KMS-11 (cell line): ENCODE data around the gene OBSCN.

Experiments used
- H2AFZ ChIP-seq: fragments of 200-600 bp; sonication (generic); 2 replicates; pipeline ENCODE4 v1.6.1; 2016; ENCODE audit warnings: antibody characterized with exemption, mixed run types, low read depth
- H3K27ac ChIP-seq: fragments of 200-600 bp; sonication (generic); 2 replicates; pipeline ENCODE4 v1.6.1; 2016; ENCODE audit warnings: mild to moderate bottlenecking, mixed run types
- H3K27me3 ChIP-seq: fragments of 200-600 bp; sonication (generic); 2 replicates; pipeline ENCODE4 v1.6.1; 2017; ENCODE audit warnings: mild to moderate bottlenecking, low read depth, mixed run types, moderate library complexity; ENCODE audit not compliant: insufficient read depth
- H3K36me3 ChIP-seq: fragments of 200-600 bp; sonication (generic); 2 replicates; pipeline ENCODE4 v1.6.1; 2017; ENCODE audit warnings: mild to moderate bottlenecking, mixed run types; ENCODE audit not compliant: insufficient read depth
- H3K4me1 ChIP-seq: fragments of 200-600 bp; sonication (generic); 2 replicates; pipeline ENCODE4 v1.6.1; 2016; ENCODE audit warnings: mild to moderate bottlenecking, low read depth, mixed run types; ENCODE audit not compliant: poor library complexity, severe bottlenecking
- H3K4me2 ChIP-seq: fragments of 200-600 bp; sonication (generic); 2 replicates; pipeline ENCODE4 v1.7.0; 2016; ENCODE audit warnings: mild to moderate bottlenecking, mixed run types
- H3K4me3 ChIP-seq: fragments of 200-600 bp; sonication (generic); IDR thresholded peaks from 2 replicates; pipeline ENCODE4 v1.6.1; 2017; ENCODE audit warnings: low read depth, low read length, mixed read lengths; ENCODE audit not compliant: insufficient read depth
- H3K79me2 ChIP-seq: fragments of 200-600 bp; sonication (generic); 2 replicates; pipeline ENCODE4 v1.6.1; 2016; ENCODE audit warnings: low read depth, mixed run types; ENCODE audit not compliant: insufficient read depth
- H3K9ac ChIP-seq: fragments of 200-600 bp; sonication (generic); 2 replicates; pipeline ENCODE4 v1.6.1; 2016; ENCODE audit warnings: mild to moderate bottlenecking, mixed run types
- H4K20me1 ChIP-seq: fragments of 200-600 bp; sonication (generic); 2 replicates; pipeline ENCODE4 v1.6.1; 2016; ENCODE audit warnings: mild to moderate bottlenecking, mixed run types; ENCODE audit not compliant: insufficient read depth
- TF ChIP-seq, protein P1 (sequence below): fragments of 200-600 bp; sonication (generic); conservative IDR thresholded peaks from 2 replicates; pipeline ENCODE4 v1.6.1; 2017; ENCODE audit warnings: low read depth, mild to moderate bottlenecking, antibody characterized with exemption, low read length, moderate library complexity, mixed read lengths

The OBSCN gene

DNA sequence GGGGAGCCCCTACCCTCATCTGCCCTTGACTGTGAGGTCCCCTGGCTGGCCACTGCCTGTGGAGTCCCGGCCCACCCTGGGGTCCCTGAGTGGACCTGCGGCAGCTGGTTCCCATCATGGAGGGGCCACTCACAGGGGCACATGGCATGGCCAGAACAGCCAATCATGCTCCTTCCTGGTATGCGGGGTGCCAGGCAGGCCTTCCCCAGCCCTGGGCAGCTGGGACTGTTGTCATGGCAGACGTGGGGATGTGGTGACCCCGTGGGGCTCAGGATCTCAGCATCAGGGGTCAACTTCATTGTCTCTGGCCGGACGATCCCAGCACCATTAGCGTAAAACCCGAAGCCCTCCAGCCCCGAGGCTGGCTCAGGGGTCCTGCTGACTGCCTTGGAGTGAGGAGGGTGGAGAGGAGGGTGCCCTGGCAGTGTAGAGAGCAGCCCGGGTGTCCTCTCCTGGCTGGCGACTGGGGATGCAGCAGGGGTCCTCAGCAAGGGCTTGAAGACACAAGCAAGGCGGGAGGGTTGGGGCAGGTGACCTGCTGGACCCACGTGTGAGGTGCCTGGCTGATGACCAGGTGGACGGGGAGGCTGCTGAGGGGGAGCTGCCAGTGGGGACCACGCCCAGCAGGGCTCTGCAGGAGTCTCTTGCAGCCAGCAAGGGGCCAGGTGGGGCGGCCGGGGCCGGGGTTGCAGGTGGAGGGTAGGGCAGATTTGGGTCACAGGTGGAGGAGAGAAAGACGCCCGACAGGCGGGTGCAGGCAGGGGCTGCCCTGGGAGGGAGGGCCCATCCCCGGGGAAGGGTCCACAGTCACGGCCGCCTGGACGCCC lies 153.7 kb downstream of the OBSCN start:
- Histone ChIP-seq H3K27me3 (no peaks in the 10 kb centered on the region; the same call in 1 of the 2 replicates), H3K4me1 (no peaks in the 10 kb centered on the region), H3K36me3 (no peaks in the 10 kb centered on the region), H2AFZ (no peak overlapping the region), H3K79me2 (no peaks in the 10 kb centered on the region), H3K9ac (no peak overlapping the region), H3K4me3 (no peak overlapping the region), H3K4me2 (no peak overlapping the region), H3K27ac (no peak overlapping the region), H4K20me1 (no peaks in the 10 kb centered on the region)
- TF ChIP-seq, protein P1, sequence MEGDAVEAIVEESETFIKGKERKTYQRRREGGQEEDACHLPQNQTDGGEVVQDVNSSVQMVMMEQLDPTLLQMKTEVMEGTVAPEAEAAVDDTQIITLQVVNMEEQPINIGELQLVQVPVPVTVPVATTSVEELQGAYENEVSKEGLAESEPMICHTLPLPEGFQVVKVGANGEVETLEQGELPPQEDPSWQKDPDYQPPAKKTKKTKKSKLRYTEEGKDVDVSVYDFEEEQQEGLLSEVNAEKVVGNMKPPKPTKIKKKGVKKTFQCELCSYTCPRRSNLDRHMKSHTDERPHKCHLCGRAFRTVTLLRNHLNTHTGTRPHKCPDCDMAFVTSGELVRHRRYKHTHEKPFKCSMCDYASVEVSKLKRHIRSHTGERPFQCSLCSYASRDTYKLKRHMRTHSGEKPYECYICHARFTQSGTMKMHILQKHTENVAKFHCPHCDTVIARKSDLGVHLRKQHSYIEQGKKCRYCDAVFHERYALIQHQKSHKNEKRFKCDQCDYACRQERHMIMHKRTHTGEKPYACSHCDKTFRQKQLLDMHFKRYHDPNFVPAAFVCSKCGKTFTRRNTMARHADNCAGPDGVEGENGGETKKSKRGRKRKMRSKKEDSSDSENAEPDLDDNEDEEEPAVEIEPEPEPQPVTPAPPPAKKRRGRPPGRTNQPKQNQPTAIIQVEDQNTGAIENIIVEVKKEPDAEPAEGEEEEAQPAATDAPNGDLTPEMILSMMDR: no peak

DNA sequence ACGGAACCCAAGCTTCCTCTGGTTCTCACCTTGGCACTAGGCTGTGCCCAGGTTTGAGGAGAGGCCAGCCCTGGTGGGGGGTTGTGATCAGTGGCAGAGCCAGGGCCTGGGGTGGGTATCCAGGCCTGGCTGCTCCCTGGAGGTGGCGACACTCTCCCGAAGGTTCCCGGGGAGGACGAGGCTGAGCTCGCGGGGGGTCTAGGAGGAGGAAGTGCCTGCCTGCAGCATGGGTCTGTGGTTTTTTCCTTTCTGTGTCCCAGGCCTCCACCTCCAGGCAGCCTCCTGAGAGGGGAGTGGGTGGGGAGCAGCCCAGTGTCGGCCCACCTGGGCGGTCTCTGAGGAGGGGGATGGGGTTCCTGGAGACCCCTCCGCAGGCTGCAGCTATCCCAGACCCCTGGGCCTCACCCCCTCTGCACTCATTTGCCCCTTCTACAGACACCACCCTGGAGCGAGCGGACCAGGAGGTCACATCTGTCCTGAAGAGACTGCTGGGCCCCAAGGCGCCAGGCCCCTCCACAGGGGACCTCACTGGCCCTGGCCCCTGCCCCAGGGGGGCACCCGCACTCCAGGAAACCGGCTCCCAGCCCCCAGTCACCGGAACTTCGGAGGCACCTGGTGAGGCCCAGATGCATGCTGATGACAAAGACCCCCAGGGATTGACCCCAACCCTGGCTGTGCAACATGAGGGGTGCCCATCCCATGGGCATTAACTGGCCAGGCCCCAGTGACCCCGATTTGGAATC lies 154.5 kb downstream of the OBSCN start:
- H3K27me3 ChIP-seq: peaks cover under 1% of the 10 kb centered on the region; the same call in 1 of the 2 replicates
- no peak overlapping the region for H3K9ac ChIP-seq
- no peak overlapping the region for H3K27ac ChIP-seq
- no peak overlapping the region for H3K4me3 ChIP-seq
- no peaks in the 10 kb centered on the region for H3K79me2 ChIP-seq
- H4K20me1 ChIP-seq: no peaks in the 10 kb centered on the region
- no peak overlapping the region for H2AFZ ChIP-seq
- no peak overlapping the region for H3K4me2 ChIP-seq
- H3K36me3 ChIP-seq: no peaks in the 10 kb centered on the region
- TF ChIP-seq, protein P1: no peak
- no peaks in the 10 kb centered on the region for H3K4me1 ChIP-seq

DNA sequence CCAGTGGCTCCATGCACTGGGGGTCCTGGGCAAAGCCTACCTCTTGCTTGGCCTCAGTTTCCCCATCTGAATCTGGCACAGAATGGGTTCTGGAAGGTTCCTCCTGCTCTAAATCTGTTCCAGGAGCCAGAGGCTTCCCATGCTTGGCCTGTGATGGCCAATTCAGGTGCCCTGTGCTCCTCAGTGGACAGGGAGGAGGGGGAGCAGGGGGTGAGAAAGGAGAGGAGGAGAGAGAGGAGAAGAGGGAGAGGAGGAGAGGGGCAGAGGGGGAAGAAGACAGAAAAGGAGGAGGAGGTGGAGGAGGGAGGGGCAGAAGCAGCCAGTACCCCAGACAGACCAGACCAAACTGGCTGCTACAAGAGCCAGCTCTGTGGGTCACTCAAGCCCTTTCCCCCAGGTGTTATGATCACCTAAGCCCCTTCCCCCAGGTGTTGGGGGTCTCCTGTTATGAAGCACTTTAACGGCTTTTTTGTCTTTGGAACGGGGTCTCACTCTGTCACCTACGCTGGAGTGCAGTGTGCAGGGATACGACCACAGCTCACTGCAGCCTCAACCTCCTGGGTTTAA lies 155.1 kb downstream of the OBSCN start:
- Histone ChIP-seq H3K36me3 (no peaks in the 10 kb centered on the region), H2AFZ (no peak overlapping the region), H3K79me2 (no peaks in the 10 kb centered on the region), H3K27ac (no peak overlapping the region), H3K4me1 (no peaks in the 10 kb centered on the region), H3K4me2 (no peak overlapping the region), H4K20me1 (no peaks in the 10 kb centered on the region), H3K9ac (no peak overlapping the region), H3K4me3 (no peak overlapping the region), H3K27me3 (peaks cover 3% of the 10 kb centered on the region; the same call in 1 of the 2 replicates)
- TF ChIP-seq, protein P1: no peak

DNA sequence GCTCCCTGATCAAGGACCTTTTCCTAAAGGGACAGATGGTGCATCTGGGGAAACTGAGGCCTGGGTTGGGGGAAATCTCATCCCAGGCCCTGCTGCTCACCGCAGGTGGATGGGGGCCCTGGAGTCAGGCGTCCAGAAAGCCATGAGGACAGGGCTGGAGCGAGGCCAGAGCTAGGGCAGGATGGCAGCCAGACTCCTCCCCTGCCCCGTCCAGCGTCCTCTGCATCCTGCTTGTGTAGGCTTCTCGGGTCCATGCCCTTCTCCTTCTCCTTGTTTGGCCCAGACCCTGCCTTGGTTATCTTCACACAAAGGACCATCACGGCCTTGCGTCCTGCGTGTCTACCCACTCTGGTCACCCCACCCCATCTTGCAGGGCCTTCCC lies 155.8 kb downstream of the OBSCN start:
- H3K4me1 ChIP-seq: no peaks in the 10 kb centered on the region
- no peaks in the 10 kb centered on the region for H3K36me3 ChIP-seq
- H3K27ac ChIP-seq: no peak overlapping the region
- H3K4me2 ChIP-seq: no peak overlapping the region
- H4K20me1 ChIP-seq: no peaks in the 10 kb centered on the region
- no peak overlapping the region for H3K4me3 ChIP-seq
- peaks cover 6% of the 10 kb centered on the region; the same call in 1 of the 2 replicates for H3K27me3 ChIP-seq
- H2AFZ ChIP-seq: no peak overlapping the region
- no peak overlapping the region for H3K9ac ChIP-seq
- no peaks in the 10 kb centered on the region for H3K79me2 ChIP-seq
- TF ChIP-seq, protein P1: no peak
